ENCODE measurements around the gene NABP1. TPM values are rescaled to one million over a fixed set of nuclear protein-coding genes. Genes with fewer than 3 reads are reported as not detected.
A peak's percentile ranks its signal among the peaks of the same experiment; 100 is the strongest.

NABP1 gene
- total RNA-seq, 1 experiment from 2014 or later: 5.8 TPM

- Mint-ChIP-seq H3K9me3 (no peaks in the 10 kb centered on the region), H3K27ac (peak overlapping the region; percentile 79; the same call in 1 of the 2 replicates), H3K4me1 (peaks cover 17% of the 10 kb centered on the region), H3K27me3 (ENCODE audit: low read depth) (peaks cover 21% of the 10 kb centered on the region), H3K4me3 (peak overlapping the region; percentile 96), H3K36me3 (no peaks in the 10 kb centered on the region)
- DNase-seq (ENCODE audit: low spot score) (no peak), ATAC-seq (peak; percentile 6)
- POLR2A ChIA-PET: interaction anchor here (0.6 to 1.3 kb wide), 10 partner anchors 9 to 1717 kb away, joined by 3 to 5 read pairs (median 4); no protein-coding TSS in a partner anchor
- CTCF ChIA-PET: interaction anchor here (1.1 to 1.3 kb wide), 3 partner anchors 82 to 107 kb away, joined by 4 to 10 read pairs (median 5); no protein-coding TSS in a partner anchor
- TF ChIP-seq ZNF232 (CRISPR knock-in tag; IDR thresholded peaks at IDR 0.05): no peak
- TF ChIP-seq, protein P1, sequence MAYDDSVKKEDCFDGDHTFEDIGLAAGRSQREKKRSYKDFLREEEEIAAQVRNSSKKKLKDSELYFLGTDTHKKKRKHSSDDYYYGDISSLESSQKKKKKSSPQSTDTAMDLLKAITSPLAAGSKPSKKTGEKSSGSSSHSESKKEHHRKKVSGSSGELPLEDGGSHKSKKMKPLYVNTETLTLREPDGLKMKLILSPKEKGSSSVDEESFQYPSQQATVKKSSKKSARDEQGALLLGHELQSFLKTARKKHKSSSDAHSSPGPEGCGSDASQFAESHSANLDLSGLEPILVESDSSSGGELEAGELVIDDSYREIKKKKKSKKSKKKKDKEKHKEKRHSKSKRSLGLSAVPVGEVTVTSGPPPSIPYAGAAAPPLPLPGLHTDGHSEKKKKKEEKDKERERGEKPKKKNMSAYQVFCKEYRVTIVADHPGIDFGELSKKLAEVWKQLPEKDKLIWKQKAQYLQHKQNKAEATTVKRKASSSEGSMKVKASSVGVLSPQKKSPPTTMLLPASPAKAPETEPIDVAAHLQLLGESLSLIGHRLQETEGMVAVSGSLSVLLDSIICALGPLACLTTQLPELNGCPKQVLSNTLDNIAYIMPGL (CRISPR knock-in tag; IDR thresholded peaks at IDR 0.05): no peak
- TF ChIP-seq JUN (CRISPR knock-in tag; IDR thresholded peaks at IDR 0.05): no peak
- no peak for TF ChIP-seq ZNF671 (CRISPR knock-in tag; IDR thresholded peaks at IDR 0.05)
- no peak for TF ChIP-seq IRF2 (CRISPR knock-in tag; IDR thresholded peaks at IDR 0.05; ENCODE audit: borderline replicate concordance, low read depth)
- TF ChIP-seq, protein P2, sequence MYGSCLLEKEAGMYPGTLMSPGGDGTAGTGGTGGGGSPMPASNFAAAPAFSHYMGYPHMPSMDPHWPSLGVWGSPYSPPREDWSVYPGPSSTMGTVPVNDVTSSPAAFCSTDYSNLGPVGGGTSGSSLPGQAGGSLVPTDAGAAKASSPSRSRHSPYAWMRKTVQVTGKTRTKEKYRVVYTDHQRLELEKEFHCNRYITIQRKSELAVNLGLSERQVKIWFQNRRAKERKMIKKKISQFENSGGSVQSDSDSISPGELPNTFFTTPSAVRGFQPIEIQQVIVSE (CRISPR knock-in tag; IDR thresholded peaks at IDR 0.05; ENCODE audit: borderline replicate concordance): no peak
- TF ChIP-seq, protein P3, sequence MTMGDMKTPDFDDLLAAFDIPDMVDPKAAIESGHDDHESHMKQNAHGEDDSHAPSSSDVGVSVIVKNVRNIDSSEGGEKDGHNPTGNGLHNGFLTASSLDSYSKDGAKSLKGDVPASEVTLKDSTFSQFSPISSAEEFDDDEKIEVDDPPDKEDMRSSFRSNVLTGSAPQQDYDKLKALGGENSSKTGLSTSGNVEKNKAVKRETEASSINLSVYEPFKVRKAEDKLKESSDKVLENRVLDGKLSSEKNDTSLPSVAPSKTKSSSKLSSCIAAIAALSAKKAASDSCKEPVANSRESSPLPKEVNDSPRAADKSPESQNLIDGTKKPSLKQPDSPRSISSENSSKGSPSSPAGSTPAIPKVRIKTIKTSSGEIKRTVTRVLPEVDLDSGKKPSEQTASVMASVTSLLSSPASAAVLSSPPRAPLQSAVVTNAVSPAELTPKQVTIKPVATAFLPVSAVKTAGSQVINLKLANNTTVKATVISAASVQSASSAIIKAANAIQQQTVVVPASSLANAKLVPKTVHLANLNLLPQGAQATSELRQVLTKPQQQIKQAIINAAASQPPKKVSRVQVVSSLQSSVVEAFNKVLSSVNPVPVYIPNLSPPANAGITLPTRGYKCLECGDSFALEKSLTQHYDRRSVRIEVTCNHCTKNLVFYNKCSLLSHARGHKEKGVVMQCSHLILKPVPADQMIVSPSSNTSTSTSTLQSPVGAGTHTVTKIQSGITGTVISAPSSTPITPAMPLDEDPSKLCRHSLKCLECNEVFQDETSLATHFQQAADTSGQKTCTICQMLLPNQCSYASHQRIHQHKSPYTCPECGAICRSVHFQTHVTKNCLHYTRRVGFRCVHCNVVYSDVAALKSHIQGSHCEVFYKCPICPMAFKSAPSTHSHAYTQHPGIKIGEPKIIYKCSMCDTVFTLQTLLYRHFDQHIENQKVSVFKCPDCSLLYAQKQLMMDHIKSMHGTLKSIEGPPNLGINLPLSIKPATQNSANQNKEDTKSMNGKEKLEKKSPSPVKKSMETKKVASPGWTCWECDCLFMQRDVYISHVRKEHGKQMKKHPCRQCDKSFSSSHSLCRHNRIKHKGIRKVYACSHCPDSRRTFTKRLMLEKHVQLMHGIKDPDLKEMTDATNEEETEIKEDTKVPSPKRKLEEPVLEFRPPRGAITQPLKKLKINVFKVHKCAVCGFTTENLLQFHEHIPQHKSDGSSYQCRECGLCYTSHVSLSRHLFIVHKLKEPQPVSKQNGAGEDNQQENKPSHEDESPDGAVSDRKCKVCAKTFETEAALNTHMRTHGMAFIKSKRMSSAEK (CRISPR knock-in tag; IDR thresholded peaks at IDR 0.05; ENCODE audit: borderline replicate concordance): no peak
- TF ChIP-seq ERG (CRISPR knock-in tag; IDR thresholded peaks at IDR 0.05): no peak
- TF ChIP-seq PRRX2 (CRISPR knock-in tag; IDR thresholded peaks at IDR 0.05): no peak
- TF ChIP-seq, protein P4, sequence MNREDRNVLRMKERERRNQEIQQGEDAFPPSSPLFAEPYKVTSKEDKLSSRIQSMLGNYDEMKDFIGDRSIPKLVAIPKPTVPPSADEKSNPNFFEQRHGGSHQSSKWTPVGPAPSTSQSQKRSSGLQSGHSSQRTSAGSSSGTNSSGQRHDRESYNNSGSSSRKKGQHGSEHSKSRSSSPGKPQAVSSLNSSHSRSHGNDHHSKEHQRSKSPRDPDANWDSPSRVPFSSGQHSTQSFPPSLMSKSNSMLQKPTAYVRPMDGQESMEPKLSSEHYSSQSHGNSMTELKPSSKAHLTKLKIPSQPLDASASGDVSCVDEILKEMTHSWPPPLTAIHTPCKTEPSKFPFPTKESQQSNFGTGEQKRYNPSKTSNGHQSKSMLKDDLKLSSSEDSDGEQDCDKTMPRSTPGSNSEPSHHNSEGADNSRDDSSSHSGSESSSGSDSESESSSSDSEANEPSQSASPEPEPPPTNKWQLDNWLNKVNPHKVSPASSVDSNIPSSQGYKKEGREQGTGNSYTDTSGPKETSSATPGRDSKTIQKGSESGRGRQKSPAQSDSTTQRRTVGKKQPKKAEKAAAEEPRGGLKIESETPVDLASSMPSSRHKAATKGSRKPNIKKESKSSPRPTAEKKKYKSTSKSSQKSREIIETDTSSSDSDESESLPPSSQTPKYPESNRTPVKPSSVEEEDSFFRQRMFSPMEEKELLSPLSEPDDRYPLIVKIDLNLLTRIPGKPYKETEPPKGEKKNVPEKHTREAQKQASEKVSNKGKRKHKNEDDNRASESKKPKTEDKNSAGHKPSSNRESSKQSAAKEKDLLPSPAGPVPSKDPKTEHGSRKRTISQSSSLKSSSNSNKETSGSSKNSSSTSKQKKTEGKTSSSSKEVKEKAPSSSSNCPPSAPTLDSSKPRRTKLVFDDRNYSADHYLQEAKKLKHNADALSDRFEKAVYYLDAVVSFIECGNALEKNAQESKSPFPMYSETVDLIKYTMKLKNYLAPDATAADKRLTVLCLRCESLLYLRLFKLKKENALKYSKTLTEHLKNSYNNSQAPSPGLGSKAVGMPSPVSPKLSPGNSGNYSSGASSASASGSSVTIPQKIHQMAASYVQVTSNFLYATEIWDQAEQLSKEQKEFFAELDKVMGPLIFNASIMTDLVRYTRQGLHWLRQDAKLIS (CRISPR knock-in tag; IDR thresholded peaks at IDR 0.05; ENCODE audit: borderline replicate concordance): no peak
Observed at GRCh38 chr2:191676790-191677645, 918 bp upstream of the NABP1 start.

All from WTC11 (cell line).